ENCODE data around the gene IFI44L. TPM values are rescaled to one million over a fixed set of nuclear protein-coding genes. Genes with fewer than 3 reads are reported as not detected.
A peak's percentile ranks its signal among the peaks of the same experiment; 100 is the strongest.

Gene IFI44L
- total RNA-seq, 2 experiments from 2014 or later, result 79.2 to 79.7 TPM

- DNase-seq, result no peak
- H3K36me3 Mint-ChIP-seq (ENCODE audit: low read depth), result no peaks in the 10 kb centered on the region
- CTCF ChIA-PET, result interaction anchor here (0.6 to 3.5 kb wide), 14 partner anchors 12 to 650 kb away, joined by 3 to 28 read pairs (median 6); partner anchors contain the start of gene IFI44L
- no peaks in the 10 kb centered on the region for H3K4me1 Mint-ChIP-seq (ENCODE audit: low read depth)
- intact Hi-C loops (cut with micrococcal nuclease), result loop anchor here (1.0 to 5.0 kb wide), 4 partner anchors 275 to 478 kb away; no protein-coding TSS in a partner anchor
- no peaks in the 10 kb centered on the region for H3K9me3 Mint-ChIP-seq
- peaks cover 2% of the 10 kb centered on the region for H3K27me3 Mint-ChIP-seq (ENCODE audit: low read depth)
- no peak overlapping the region for H3K4me3 Mint-ChIP-seq
- no peak overlapping the region for H3K27ac Mint-ChIP-seq
Observed at GRCh38 chr1:78607944-78608343, 12.3 kb upstream of the IFI44L start.

DNA sequence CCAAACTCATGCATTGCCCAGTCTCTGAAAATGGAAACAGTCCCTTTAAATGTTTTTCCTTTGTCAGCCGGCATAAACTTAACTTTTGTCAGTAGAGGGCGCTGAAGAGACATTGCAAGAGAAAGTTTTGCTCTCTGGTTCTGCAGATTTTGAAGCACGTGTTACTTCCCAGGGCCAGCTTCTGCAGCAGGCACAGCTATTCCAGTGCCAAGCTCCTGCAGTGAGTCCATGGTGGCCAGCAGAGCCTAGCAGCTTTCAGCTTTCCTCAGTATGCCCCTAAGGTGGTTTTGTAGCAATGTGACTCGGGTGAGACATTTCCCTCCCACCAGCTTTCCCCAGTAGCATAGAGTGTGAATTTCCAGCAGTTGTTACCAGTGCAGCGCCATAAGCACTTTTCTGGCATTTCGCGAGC is 2.6 kb upstream of the IFI44L start:
- no peak overlapping the region for H3K4me3 Mint-ChIP-seq
- H3K9me3 Mint-ChIP-seq, result no peaks in the 10 kb centered on the region
- DNase-seq, result peak; percentile 66
- H3K27ac Mint-ChIP-seq, result no peak overlapping the region
- H3K36me3 Mint-ChIP-seq (ENCODE audit: low read depth), result peaks cover 12% of the 10 kb centered on the region
- CTCF ChIA-PET, result interaction anchor here (0.6 to 2.4 kb wide), 28 partner anchors 11 to 503 kb away, joined by 3 to 81 read pairs (median 4); partner anchors contain the start of gene IFI44
- intact Hi-C loops (cut with micrococcal nuclease), result loop anchor here (1.0 to 2.0 kb wide), 3 partner anchors 59 to 613 kb away; partner anchors contain the start of gene DNAJB4
- H3K4me1 Mint-ChIP-seq (ENCODE audit: low read depth), result peaks cover 30% of the 10 kb centered on the region
- no peaks in the 10 kb centered on the region for H3K27me3 Mint-ChIP-seq (ENCODE audit: low read depth)

- Mint-ChIP-seq H3K4me1 (ENCODE audit: low read depth) (peaks cover 39% of the 10 kb centered on the region), H3K36me3 (ENCODE audit: low read depth) (peaks cover 23% of the 10 kb centered on the region), H3K9me3 (no peaks in the 10 kb centered on the region), H3K27ac (peak overlapping the region; percentile 94), H3K27me3 (ENCODE audit: low read depth) (no peaks in the 10 kb centered on the region), H3K4me3 (no peak overlapping the region)
- CTCF ChIA-PET, result interaction anchor here (0.7 to 5.6 kb wide), 3 partner anchors 27 to 1308 kb away, joined by 3 to 88 read pairs (median 8); no protein-coding TSS in a partner anchor
- intact Hi-C loops (cut with micrococcal nuclease), result no loop called here
- no peak for DNase-seq
Observed at GRCh38 chr1:78619032-78619431, 1.2 kb upstream of the IFI44L start.

DNA sequence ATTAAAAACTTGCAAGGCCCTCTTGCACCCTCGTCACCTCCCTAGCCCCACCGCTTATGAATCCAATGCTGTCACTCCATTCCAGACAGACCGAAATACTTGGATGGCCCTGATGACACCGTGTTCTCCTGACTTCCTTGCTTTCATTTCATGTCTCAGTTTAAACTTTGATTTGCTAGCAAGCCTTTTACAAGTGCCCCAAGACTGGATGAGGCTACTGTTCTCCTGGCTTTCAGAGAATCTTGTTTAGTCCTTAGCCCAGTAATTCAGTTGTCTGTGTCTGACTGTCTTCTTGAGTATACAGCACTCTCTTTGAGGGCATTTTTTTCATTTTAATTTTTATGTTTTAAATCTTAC is 824 bp upstream of the IFI44L start:
- H3K27me3 Mint-ChIP-seq (ENCODE audit: low read depth), result no peaks in the 10 kb centered on the region
- intact Hi-C loops (cut with micrococcal nuclease), result no loop called here
- no peak overlapping the region for H3K4me3 Mint-ChIP-seq
- CTCF ChIA-PET, result interaction anchor here (0.7 to 5.6 kb wide), 6 partner anchors 11 to 1308 kb away, joined by 3 to 88 read pairs (median 7); no protein-coding TSS in a partner anchor
- peaks cover 27% of the 10 kb centered on the region for H3K36me3 Mint-ChIP-seq (ENCODE audit: low read depth)
- no peak for DNase-seq
- peaks cover 43% of the 10 kb centered on the region for H3K4me1 Mint-ChIP-seq (ENCODE audit: low read depth)
- H3K27ac Mint-ChIP-seq, result peak overlapping the region; percentile 94
- H3K9me3 Mint-ChIP-seq, result no peaks in the 10 kb centered on the region

- H3K4me3 Mint-ChIP-seq, result peak overlapping the region; percentile 97
- peak overlapping the region; percentile 94 for H3K27ac Mint-ChIP-seq
- peaks cover 34% of the 10 kb centered on the region for H3K36me3 Mint-ChIP-seq (ENCODE audit: low read depth)
- no peaks in the 10 kb centered on the region for H3K9me3 Mint-ChIP-seq
- H3K27me3 Mint-ChIP-seq (ENCODE audit: low read depth), result no peaks in the 10 kb centered on the region
- CTCF ChIA-PET, result interaction anchor here (1.3 to 5.6 kb wide), 6 partner anchors 13 to 489 kb away, joined by 3 to 88 read pairs (median 7); no protein-coding TSS in a partner anchor
- DNase-seq, result no peak
- intact Hi-C loops (cut with micrococcal nuclease), result loop anchor here (1.0 to 5.0 kb wide), 5 partner anchors 29 to 1188 kb away; partner anchors contain the start of genes FUBP1 and IFI44
- peaks cover 52% of the 10 kb centered on the region for H3K4me1 Mint-ChIP-seq (ENCODE audit: low read depth)
Observed at GRCh38 chr1:78620666-78621065, 418 bp downstream of the IFI44L start.

- Mint-ChIP-seq H3K9me3 (no peaks in the 10 kb centered on the region), H3K4me1 (ENCODE audit: low read depth) (peaks cover 58% of the 10 kb centered on the region), H3K27me3 (ENCODE audit: low read depth) (no peaks in the 10 kb centered on the region), H3K36me3 (ENCODE audit: low read depth) (peaks cover 38% of the 10 kb centered on the region), H3K27ac (peak overlapping the region; percentile 72), H3K4me3 (peak overlapping the region; percentile 65)
- intact Hi-C loops (cut with micrococcal nuclease), result loop anchor here (5.0 kb wide), 1 partner anchor 1190 kb away; no protein-coding TSS in a partner anchor
- no peak for DNase-seq
- CTCF ChIA-PET, result interaction anchor here (1.0 to 5.6 kb wide), 3 partner anchors 27 to 56 kb away, joined by 3 to 88 read pairs (median 3); partner anchors contain the start of gene IFI44
Observed at GRCh38 chr1:78622548-78622947, 2.3 kb downstream of the IFI44L start.

- Mint-ChIP-seq H3K27me3 (ENCODE audit: low read depth) (no peaks in the 10 kb centered on the region), H3K9me3 (no peaks in the 10 kb centered on the region), H3K4me1 (ENCODE audit: low read depth) (peaks cover 52% of the 10 kb centered on the region), H3K4me3 (peak overlapping the region; percentile 46), H3K36me3 (ENCODE audit: low read depth) (peaks cover 47% of the 10 kb centered on the region), H3K27ac (no peak overlapping the region)
- intact Hi-C loops (cut with micrococcal nuclease), result loop anchor here (5.0 kb wide), 1 partner anchor 1192 kb away; no protein-coding TSS in a partner anchor
- no peak for DNase-seq
- CTCF ChIA-PET, result interaction anchor here (0.7 to 5.6 kb wide), 3 partner anchors 49 to 1720 kb away, joined by 4 to 88 read pairs (median 4); no protein-coding TSS in a partner anchor
Observed at GRCh38 chr1:78624035-78624434, 3.8 kb downstream of the IFI44L start.

DNA sequence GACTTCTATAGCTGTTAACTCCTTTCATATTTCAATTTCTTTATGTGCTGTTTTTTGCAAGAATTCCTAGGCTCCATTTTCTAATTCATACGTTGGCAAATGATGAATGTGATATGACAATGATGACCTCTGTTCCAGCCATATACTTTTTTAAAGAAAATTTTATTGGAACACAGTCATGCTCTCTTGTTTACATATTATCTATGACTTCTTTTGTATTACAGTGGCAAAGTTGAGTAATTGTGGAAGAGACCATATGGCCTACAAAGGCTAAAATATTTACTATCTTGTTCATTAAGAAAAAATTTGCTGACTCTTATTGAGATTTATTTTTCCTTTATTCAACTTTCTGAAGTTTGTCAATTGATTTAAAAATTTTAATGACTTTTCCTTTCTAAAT is 7.1 kb downstream of the IFI44L start:
- Mint-ChIP-seq H3K4me1 (ENCODE audit: low read depth) (peaks cover 36% of the 10 kb centered on the region), H3K27me3 (ENCODE audit: low read depth) (no peaks in the 10 kb centered on the region), H3K4me3 (no peak overlapping the region), H3K36me3 (ENCODE audit: low read depth) (peaks cover 38% of the 10 kb centered on the region), H3K27ac (no peak overlapping the region), H3K9me3 (no peaks in the 10 kb centered on the region)
- intact Hi-C loops (cut with micrococcal nuclease), result no loop called here
- CTCF ChIA-PET, result interaction anchor here (1.0 to 1.2 kb wide), 2 partner anchors 47 to 89 kb away, joined by 4 to 5 read pairs; no protein-coding TSS in a partner anchor
- no peak for DNase-seq

DNA sequence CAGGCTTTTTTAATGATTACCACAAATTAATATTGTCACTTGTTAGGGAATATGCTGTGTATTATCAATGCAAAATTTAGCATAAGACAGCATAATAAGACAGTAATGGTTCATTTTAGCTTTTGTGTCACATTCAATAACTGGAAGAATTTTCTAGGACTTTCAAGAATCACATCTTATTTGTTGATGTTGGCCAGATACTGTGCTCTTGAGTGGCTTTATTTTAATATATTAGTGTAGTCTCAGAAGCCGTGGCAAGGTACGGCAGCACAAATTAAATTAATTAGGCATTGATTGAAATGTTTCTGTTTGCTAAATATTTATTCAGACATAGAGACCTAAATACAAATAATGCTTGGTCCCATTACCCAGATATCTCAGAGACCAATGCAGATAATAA is 10.4 kb downstream of the IFI44L start:
- Mint-ChIP-seq H3K27me3 (ENCODE audit: low read depth) (no peaks in the 10 kb centered on the region), H3K36me3 (ENCODE audit: low read depth) (peaks cover 16% of the 10 kb centered on the region), H3K27ac (no peak overlapping the region), H3K4me1 (ENCODE audit: low read depth) (peaks cover 11% of the 10 kb centered on the region), H3K4me3 (no peak overlapping the region), H3K9me3 (no peaks in the 10 kb centered on the region)
- CTCF ChIA-PET, result no interaction called here
- intact Hi-C loops (cut with micrococcal nuclease), result no loop called here
- no peak for DNase-seq

GRCh38 chr1:78633209-78633608 is 13.0 kb downstream of the IFI44L start:
- Mint-ChIP-seq H3K36me3 (ENCODE audit: low read depth) (peaks cover 15% of the 10 kb centered on the region), H3K27ac (no peak overlapping the region), H3K4me3 (no peak overlapping the region), H3K4me1 (ENCODE audit: low read depth) (peaks cover 2% of the 10 kb centered on the region), H3K9me3 (no peaks in the 10 kb centered on the region), H3K27me3 (ENCODE audit: low read depth) (no peaks in the 10 kb centered on the region)
- no peak for DNase-seq
- intact Hi-C loops (cut with micrococcal nuclease), result no loop called here
- CTCF ChIA-PET, result no interaction called here

GRCh38 chr1:78640462-78640861 is 20.2 kb downstream of the IFI44L start:
- Mint-ChIP-seq H3K4me3 (no peak overlapping the region), H3K36me3 (ENCODE audit: low read depth) (peaks cover 34% of the 10 kb centered on the region), H3K9me3 (peaks cover 8% of the 10 kb centered on the region), H3K27me3 (ENCODE audit: low read depth) (no peaks in the 10 kb centered on the region), H3K4me1 (ENCODE audit: low read depth) (peaks cover 17% of the 10 kb centered on the region), H3K27ac (no peak overlapping the region)
- DNase-seq, result no peak
- intact Hi-C loops (cut with micrococcal nuclease), result no loop called here
- CTCF ChIA-PET, result no interaction called here

- no peak overlapping the region for H3K4me3 Mint-ChIP-seq
- CTCF ChIA-PET, result no interaction called here
- no peak for DNase-seq
- H3K36me3 Mint-ChIP-seq (ENCODE audit: low read depth), result peaks cover 32% of the 10 kb centered on the region
- H3K4me1 Mint-ChIP-seq (ENCODE audit: low read depth), result peaks cover 26% of the 10 kb centered on the region
- H3K9me3 Mint-ChIP-seq, result peaks cover 8% of the 10 kb centered on the region
- no peaks in the 10 kb centered on the region for H3K27me3 Mint-ChIP-seq (ENCODE audit: low read depth)
- no peak overlapping the region for H3K27ac Mint-ChIP-seq
- intact Hi-C loops (cut with micrococcal nuclease), result no loop called here
Observed at GRCh38 chr1:78641558-78641957, 21.3 kb downstream of the IFI44L start.

GRCh38 chr1:78645723-78646122 is 25.5 kb downstream of the IFI44L start:
- peaks cover 45% of the 10 kb centered on the region for H3K36me3 Mint-ChIP-seq (ENCODE audit: low read depth)
- intact Hi-C loops (cut with micrococcal nuclease), result loop anchor here (5.0 kb wide), 1 partner anchor 668 kb away; the partner anchor contains the start of gene FUBP1
- DNase-seq, result no peak

More at GRCh38 chr1:78645723-78646122, 25.5 kb downstream of the IFI44L start:
- H3K4me1 Mint-ChIP-seq (ENCODE audit: low read depth), result peaks cover 39% of the 10 kb centered on the region
- CTCF ChIA-PET, result interaction anchor here (0.6 to 2.2 kb wide), 2 partner anchors 11 to 26 kb away, joined by 3 to 8 read pairs; partner anchors contain the start of gene IFI44L
- peaks cover 29% of the 10 kb centered on the region for H3K9me3 Mint-ChIP-seq
- no peak overlapping the region for H3K4me3 Mint-ChIP-seq
- no peak overlapping the region for H3K27ac Mint-ChIP-seq
- no peaks in the 10 kb centered on the region for H3K27me3 Mint-ChIP-seq (ENCODE audit: low read depth)

All from activated naive CD4-positive, alpha-beta T cell treated with anti-CD3 and anti-CD28 coated beads for 36 hours (primary cell).